GM12878 (cell line): ENCODE data around the gene ARHGEF10L. TPM values are rescaled to one million over a fixed set of nuclear protein-coding genes. Genes with fewer than 3 reads are reported as not detected.

Experiments used
- ATAC-seq: fragments of 200-7000 bp; cut with Tn5 transposase; 3 replicates; pipeline ENCODE4 v1.9.1; 2020; ENCODE audit warnings: mild to moderate bottlenecking, moderate library complexity
- BruUV-seq: library from RNA; stranded (reverse); fragments of 400-500 nt; replicated peaks from 2 replicates; lab custom pipeline; 2021; lab: Mats Ljungman, UMichigan
- CTCF ChIA-PET: fragments of 300-600 bp; sonication (Branson Sonifier 250); formaldehyde crosslinking; extraction: SDS; loops from one replicate; lab custom pipeline; 2021; ENCODE audit warnings: inconsistent platforms; lab: Yijun Ruan, JAX
- POLR2A ChIA-PET: fragments of 350-600 bp; formaldehyde crosslinking; extraction: SDS; loops from one replicate; lab custom pipeline; 2021; ENCODE audit warnings: inconsistent platforms; lab: Charles Lee
- RAD21 ChIA-PET: fragments of 300-600 bp; sonication (Branson Sonifier 250); formaldehyde crosslinking; loops from one replicate; lab custom pipeline; 2023; ENCODE audit warnings: antibody characterized with exemption; ENCODE audit not compliant: unreplicated experiment; lab: Charles Lee
- SMC1A ChIA-PET: fragments of 300-600 bp; sonication (Branson Sonifier 250); formaldehyde crosslinking; loops from one replicate; lab custom pipeline; 2023; ENCODE audit not compliant: unreplicated experiment, uncharacterized antibody; lab: Charles Lee
- DNase-seq: peaks from one replicate; pipeline ENCODE4 v3.0.0-alpha.2; 2011; ENCODE audit warnings: low read depth, low spot score
- FAIRE-seq: peaks from 3 replicates; lab custom pipeline; 2011; peaks lifted over from hg19 to GRCh38; lab: Jason Lieb, UNC
- H2AFZ ChIP-seq: 2 replicates; pipeline ENCODE4 v1.6.0; 2011; ENCODE audit warnings: low read depth, low read length, control low read depth; ENCODE audit not compliant: control insufficient read depth
- H3K27ac ChIP-seq: 2 replicates; pipeline ENCODE4 v1.5.1; 2011; ENCODE audit warnings: control low read depth; ENCODE audit not compliant: control insufficient read depth, insufficient read depth
- H3K27me3 ChIP-seq, 2 experiments: replicated peaks in 1 of 2; 2 replicates each; pipeline versions ENCODE4 v1.6.0 to v1.6.1; 2011; ENCODE audit warnings: low read length in 1 of 2; ENCODE audit not compliant: control insufficient read depth in 2 of 2, insufficient read depth in 2 of 2
- H3K36me3 ChIP-seq, 2 experiments: 2 replicates each; pipeline ENCODE4 v1.5.1; 2011; ENCODE audit warnings: low read length in 1 of 2; ENCODE audit not compliant: control insufficient read depth in 2 of 2, insufficient read depth in 2 of 2
- H3K4me1 ChIP-seq: 2 replicates; pipeline ENCODE4 v1.6.1; 2011; ENCODE audit warnings: mild to moderate bottlenecking, low read length, moderate library complexity, mixed read lengths; ENCODE audit not compliant: control insufficient read depth, insufficient read depth
- H3K4me2 ChIP-seq: 2 replicates; pipeline ENCODE4 v1.6.0; 2011; ENCODE audit warnings: control low read depth; ENCODE audit not compliant: control insufficient read depth, insufficient read depth
- H3K4me3 ChIP-seq: fragments of 200-600 bp; sonication (generic); 2 replicates; pipeline ENCODE4 v1.5.1; 2016
- H3K79me2 ChIP-seq: 2 replicates; pipeline ENCODE4 v1.6.0; 2011; ENCODE audit warnings: low read length; ENCODE audit not compliant: control insufficient read depth, insufficient read depth
- H3K9ac ChIP-seq: 2 replicates; pipeline ENCODE4 v1.8.0; 2011; ENCODE audit warnings: low read length, control low read depth, mixed read lengths; ENCODE audit not compliant: control insufficient read depth, insufficient read depth
- H3K9me3 ChIP-seq: replicated peaks from 3 replicates; pipeline ENCODE4 v1.5.1; 2011; ENCODE audit warnings: mild to moderate bottlenecking, low read length; ENCODE audit not compliant: control insufficient read depth, insufficient read depth
- H4K20me1 ChIP-seq: 2 replicates; pipeline ENCODE4 v1.6.0; 2011; ENCODE audit not compliant: control insufficient read depth, insufficient read depth
- ASH2L ChIP-seq: fragments of 300-600, 200-600 bp; sonication (generic); IDR thresholded peaks from 2 replicates; pipeline ENCODE4 v1.6.1; 2017; ENCODE audit warnings: low read depth, mild to moderate bottlenecking, borderline replicate concordance
- CBX3 ChIP-seq: fragments of 200-600 bp; sonication (generic); IDR thresholded peaks from 2 replicates; pipeline ENCODE4 v1.6.1; 2016; ENCODE audit warnings: low read depth, borderline replicate concordance
- EGR1 ChIP-seq, 2 experiments: IDR thresholded peaks; 1 replicate in 1 of 2; 2 replicates in 1 of 2; pipeline ENCODE4 v1.6.1; 2011 to 2012; ENCODE audit warnings: low read depth in 2 of 2, low read length in 2 of 2, borderline replicate concordance in 1 of 2, mild to moderate bottlenecking in 1 of 2, moderate library complexity in 1 of 2
- FOXK2 ChIP-seq: fragments of 450-650 bp; IDR thresholded peaks from 2 replicates; pipeline ENCODE4 v1.6.1; 2017; ENCODE audit warnings: mild to moderate bottlenecking, moderate library complexity
- RAD21 ChIP-seq: IDR thresholded peaks from 2 replicates; pipeline ENCODE4 v1.6.1; 2011; ENCODE audit warnings: mild to moderate bottlenecking, low read depth, low read length, moderate library complexity; ENCODE audit not compliant: insufficient read depth
- SMAD5 ChIP-seq: IDR thresholded peaks from 2 replicates; pipeline ENCODE4 v1.6.1; 2016; ENCODE audit warnings: antibody characterized with exemption, low read depth
- TARDBP ChIP-seq: IDR thresholded peaks from 2 replicates; pipeline ENCODE4 v1.6.1; 2016; ENCODE audit warnings: borderline replicate concordance
- TBL1XR1 ChIP-seq: IDR thresholded peaks from 2 replicates; pipeline ENCODE4 v1.6.1; 2012; ENCODE audit warnings: low read depth, low read length, improper control_type of control experiment
- TCF7 ChIP-seq: IDR thresholded peaks from 2 replicates; pipeline ENCODE4 v1.6.1; 2014; ENCODE audit warnings: antibody characterized with exemption, borderline replicate concordance
- YY1 ChIP-seq: IDR thresholded peaks from 2 replicates; pipeline ENCODE4 v1.6.1; 2011; ENCODE audit warnings: low read depth, mild to moderate bottlenecking, low read length
- ZBTB11 ChIP-seq: fragments of 450-650 bp; formaldehyde crosslinking; IDR thresholded peaks from 2 replicates; pipeline ENCODE4 v1.5.0; 2022; ENCODE audit warnings: mild to moderate bottlenecking, missing genetic modification characterization
- ZZZ3 ChIP-seq: IDR thresholded peaks from 2 replicates; pipeline ENCODE4 v1.6.1; 2011; ENCODE audit warnings: low read depth; ENCODE audit not compliant: control insufficient read depth, insufficient read length
- WGBS: methylation state at CpG from one replicate; pipeline ENCODE4 v1.1.6; 2016; ENCODE audit warnings: low lambda C conversion rate; ENCODE audit not compliant: insufficient replicate concordance, insufficient coverage; ENCODE audit errors: missing lambda C conversion rate; 5-methylcytosine and 5-hydroxymethylcytosine counted together
- in situ Hi-C: fragments of 300-500 bp; cut with MboI; formaldehyde crosslinking; loops from 9 replicates; pipeline ENCODE4 v1.14.3; 2018; ENCODE audit warnings: mixed read lengths
- intact Hi-C: fragments of 100-400 bp; cut with micrococcal nuclease; formaldehyde crosslinking; loops from one replicate; pipeline ENCODE4 v1.14.2; 2022; ENCODE audit not compliant: unreplicated experiment
- polyA plus RNA-seq, 11 experiments: library from polyadenylated mRNA; depleted of rRNA in 4 of 11; unstranded in 6 of 11; stranded (reverse) in 5 of 11; fragments of >200 nt; fragmentation: Nextera tagmentation in 4 of 11; fragmentation: Illumina TruSeq in 1 of 11; extraction: Ambion mirVana in 4 of 11; extraction: Trizol in 1 of 11; gene quantifications; 1 replicate in 1 of 11; 2 replicates in 10 of 11; pipeline versions ENCODE4 v1.2.1 to v1.2.3, GENCODE V29; 2011 to 2016; ENCODE audit warnings: inconsistent platforms in 2 of 11, missing spikeins in 2 of 11, low read depth in 1 of 11
- total RNA-seq, 4 experiments: library from RNA; depleted of rRNA in 3 of 4; stranded (reverse); fragments of >200 nt in 3 of 4; fragmentation: Illumina TruSeq in 1 of 4; extraction: Trizol in 1 of 4; gene quantifications; 2 replicates each; pipeline versions ENCODE4 v1.2.1 to v1.2.3, GENCODE V29; 2013 to 2021

Gene ARHGEF10L
- total and polyA plus RNA-seq, 10 of the 15 experiments (the other 5 are each of a cell fraction or from before 2014, with no cell fraction given) = 0.05 to 0.94 (median 0.28) TPM; not detected in 2

- no peaks in the 10 kb centered on the region for H3K36me3 ChIP-seq
- ChIA-PET CTCF (interaction anchor here (1.5 kb wide), 1 partner anchor 31 kb away, joined by 4 read pairs; no protein-coding TSS in a partner anchor), POLR2A (no interaction called here), SMC1A (no interaction called here), RAD21 (interaction anchor here (0.7 to 1.3 kb wide), 2 partner anchors 30 to 483 kb away, joined by 4 to 8 read pairs; no protein-coding TSS in a partner anchor)
- BruUV-seq = no TSS peak
- no peak overlapping the region for H2AFZ ChIP-seq
- H3K4me1 ChIP-seq = peaks cover 17% of the 10 kb centered on the region
- ATAC-seq (no peak), DNase-seq (no peak), FAIRE-seq (no peak)
- H3K79me2 ChIP-seq = no peaks in the 10 kb centered on the region
- H3K9me3 ChIP-seq = no peaks in the 10 kb centered on the region
- intact Hi-C loops = no loop called here
- no peak overlapping the region for H3K9ac ChIP-seq
- no peaks in the 10 kb centered on the region for H3K27me3 ChIP-seq
- H4K20me1 ChIP-seq = no peaks in the 10 kb centered on the region
- no peak overlapping the region for H3K4me3 ChIP-seq
- TF ChIP-seq ASH2L = no peak
- H3K27ac ChIP-seq = no peak overlapping the region
- no peak overlapping the region for H3K4me2 ChIP-seq
- 48% methylated on average over 4 of the region's 4 CpGs for WGBS
- in situ Hi-C loops = no loop called here
Measured at GRCh38 chr1:17533201-17533600, 6.3 kb upstream of the ARHGEF10L start.

GRCh38 chr1:17535300-17535936, 4.1 kb upstream of the ARHGEF10L start:
- WGBS = 92% methylated on average over 8 of the region's 8 CpGs
- TF ChIP-seq TCF7 (no peak), ZBTB11 (CRISPR knock-in tag) (no peak), CBX3 (no peak), ZZZ3 (no peak), SMAD5 (no peak), TBL1XR1 (no peak), EGR1 (IDR thresholded peaks at IDR 0.05; ENCODE audit: borderline replicate concordance in 1 of 2, low read depth in 2 of 2, low read length in 2 of 2) (no peak), TARDBP (no peak), FOXK2 (no peak), YY1 (no peak), RAD21 (no peak)

More at GRCh38 chr1:17535300-17535936, 4.1 kb upstream of the ARHGEF10L start:
- ChIA-PET CTCF (interaction anchor here (1.2 to 1.7 kb wide), 2 partner anchors 33 to 38 kb away, joined by 4 to 5 read pairs; no protein-coding TSS in a partner anchor), POLR2A (no interaction called here), SMC1A (interaction anchor here (0.8 to 1.5 kb wide), 4 partner anchors 18 to 44 kb away, joined by 3 to 4 read pairs (median 4); no protein-coding TSS in a partner anchor), RAD21 (interaction anchor here (1.0 to 1.5 kb wide), 4 partner anchors 10 to 71 kb away, joined by 3 to 6 read pairs (median 4); no protein-coding TSS in a partner anchor)
- Histone ChIP-seq H2AFZ (no peak overlapping the region), H3K9ac (no peak overlapping the region), H3K4me2 (peak overlapping the region; percentile 7; the same call in 1 of the 2 replicates), H3K27me3 (peaks cover 2 to 5% of the 10 kb centered on the region in 2 experiments; a peak in 3 of 4 replicates), H3K79me2 (no peaks in the 10 kb centered on the region), H3K27ac (no peak overlapping the region), H4K20me1 (no peaks in the 10 kb centered on the region), H3K9me3 (no peaks in the 10 kb centered on the region), H3K4me1 (peaks cover 17% of the 10 kb centered on the region), H3K36me3 (no peaks in the 10 kb centered on the region), H3K4me3 (no peak overlapping the region)
- ATAC-seq (no peak), FAIRE-seq (no peak), DNase-seq (no peak)
- no TSS peak for BruUV-seq
- intact Hi-C loops (no loop called here), in situ Hi-C loops (no loop called here)
